ENCODE results near the gene PRUNE1.

Gene PRUNE1

DNA sequence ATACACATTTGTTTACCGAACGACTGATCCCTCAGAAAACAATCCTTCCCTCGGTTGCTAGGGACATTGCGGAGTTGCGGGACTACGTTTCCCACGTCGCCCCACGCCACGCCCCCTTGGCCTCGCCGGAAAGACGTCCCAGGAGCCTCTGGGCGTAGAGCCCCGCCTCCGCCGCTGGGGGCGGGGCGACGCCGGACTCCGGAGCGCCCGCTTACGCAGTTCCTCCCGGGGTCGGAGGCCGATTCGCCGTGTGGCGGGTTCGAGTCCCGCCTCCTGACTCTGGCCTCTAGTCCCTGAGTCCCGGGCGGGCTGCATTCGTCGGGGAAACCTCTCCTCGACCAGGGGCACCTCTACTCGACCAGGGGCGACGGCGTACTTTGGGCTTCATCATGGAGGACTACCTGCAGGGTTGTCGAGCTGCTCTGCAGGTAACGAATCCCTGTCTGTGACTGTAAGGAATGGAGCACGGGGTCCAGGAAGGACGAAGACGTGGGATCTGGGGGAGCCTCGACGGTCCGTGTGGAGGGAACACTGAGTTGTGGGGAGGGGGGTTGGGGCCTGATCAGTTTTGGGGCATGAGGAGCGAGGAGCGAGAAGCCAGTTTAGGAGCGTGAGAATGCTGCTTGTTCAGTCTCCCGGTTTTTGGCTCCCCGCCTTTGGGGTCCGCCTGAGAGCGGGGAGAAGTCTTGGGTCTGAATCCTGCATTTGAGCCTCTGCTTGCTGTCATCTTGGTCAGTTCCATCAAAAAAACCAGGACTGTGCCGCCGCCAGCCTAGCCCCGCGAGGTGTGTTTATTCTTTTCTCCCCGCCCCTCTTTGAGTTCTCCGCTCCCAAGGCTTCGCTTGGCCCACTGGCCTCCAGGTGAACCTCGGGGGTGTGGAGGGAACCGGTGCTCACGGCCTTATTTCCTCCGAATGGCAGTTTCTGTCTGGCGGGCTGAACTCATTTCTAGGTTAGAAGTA is at the start of gene PRUNE1:
Gene PRUNE1 (plus strand): TSS at position 206 of the 962 bp plus-strand sequence. CDS start 184 bp downstream, at position 390.
- FAIRE-seq (peak; percentile 69), DNase-seq (ENCODE audit: insufficient read length, low spot score) (peak; percentile 100)
- TF ChIP-seq, protein P1, sequence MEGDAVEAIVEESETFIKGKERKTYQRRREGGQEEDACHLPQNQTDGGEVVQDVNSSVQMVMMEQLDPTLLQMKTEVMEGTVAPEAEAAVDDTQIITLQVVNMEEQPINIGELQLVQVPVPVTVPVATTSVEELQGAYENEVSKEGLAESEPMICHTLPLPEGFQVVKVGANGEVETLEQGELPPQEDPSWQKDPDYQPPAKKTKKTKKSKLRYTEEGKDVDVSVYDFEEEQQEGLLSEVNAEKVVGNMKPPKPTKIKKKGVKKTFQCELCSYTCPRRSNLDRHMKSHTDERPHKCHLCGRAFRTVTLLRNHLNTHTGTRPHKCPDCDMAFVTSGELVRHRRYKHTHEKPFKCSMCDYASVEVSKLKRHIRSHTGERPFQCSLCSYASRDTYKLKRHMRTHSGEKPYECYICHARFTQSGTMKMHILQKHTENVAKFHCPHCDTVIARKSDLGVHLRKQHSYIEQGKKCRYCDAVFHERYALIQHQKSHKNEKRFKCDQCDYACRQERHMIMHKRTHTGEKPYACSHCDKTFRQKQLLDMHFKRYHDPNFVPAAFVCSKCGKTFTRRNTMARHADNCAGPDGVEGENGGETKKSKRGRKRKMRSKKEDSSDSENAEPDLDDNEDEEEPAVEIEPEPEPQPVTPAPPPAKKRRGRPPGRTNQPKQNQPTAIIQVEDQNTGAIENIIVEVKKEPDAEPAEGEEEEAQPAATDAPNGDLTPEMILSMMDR (IDR thresholded peaks at IDR 0.05; ENCODE audit: insufficient read depth, missing control alignments), result no peak

GRCh38 chr1:150960646-150961045 is 47.6 kb upstream of the PRUNE1 start:
- no peak for FAIRE-seq
- TF ChIP-seq, protein P1 (IDR thresholded peaks at IDR 0.05; ENCODE audit: insufficient read depth, missing control alignments), result no peak
- DNase-seq (ENCODE audit: insufficient read length, low spot score), result no peak

DNA sequence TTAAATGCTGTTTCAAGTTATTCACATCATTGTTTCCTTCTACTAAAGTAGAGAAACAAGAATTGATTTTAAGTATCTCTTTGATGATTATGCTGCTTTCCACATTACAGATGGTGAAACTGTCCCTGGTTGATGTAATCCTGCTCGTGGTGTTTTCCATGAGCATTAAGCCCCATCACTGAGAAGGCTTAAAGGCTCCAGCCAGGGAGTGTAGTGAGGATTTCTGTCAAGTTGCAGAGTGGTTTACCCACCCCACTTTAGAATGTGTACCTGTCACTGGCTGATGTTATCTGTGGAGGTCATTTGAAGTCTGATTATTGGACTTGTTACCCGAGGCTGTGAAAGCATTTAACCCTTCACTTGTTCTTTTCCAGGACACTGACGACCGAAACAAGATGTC is 46.5 kb upstream of the PRUNE1 start:
- FAIRE-seq (peak; percentile 99), DNase-seq (ENCODE audit: insufficient read length, low spot score) (peak; percentile 93)
- TF ChIP-seq, protein P1 (IDR thresholded peaks at IDR 0.05; ENCODE audit: insufficient read depth, missing control alignments), result no peak

DNA sequence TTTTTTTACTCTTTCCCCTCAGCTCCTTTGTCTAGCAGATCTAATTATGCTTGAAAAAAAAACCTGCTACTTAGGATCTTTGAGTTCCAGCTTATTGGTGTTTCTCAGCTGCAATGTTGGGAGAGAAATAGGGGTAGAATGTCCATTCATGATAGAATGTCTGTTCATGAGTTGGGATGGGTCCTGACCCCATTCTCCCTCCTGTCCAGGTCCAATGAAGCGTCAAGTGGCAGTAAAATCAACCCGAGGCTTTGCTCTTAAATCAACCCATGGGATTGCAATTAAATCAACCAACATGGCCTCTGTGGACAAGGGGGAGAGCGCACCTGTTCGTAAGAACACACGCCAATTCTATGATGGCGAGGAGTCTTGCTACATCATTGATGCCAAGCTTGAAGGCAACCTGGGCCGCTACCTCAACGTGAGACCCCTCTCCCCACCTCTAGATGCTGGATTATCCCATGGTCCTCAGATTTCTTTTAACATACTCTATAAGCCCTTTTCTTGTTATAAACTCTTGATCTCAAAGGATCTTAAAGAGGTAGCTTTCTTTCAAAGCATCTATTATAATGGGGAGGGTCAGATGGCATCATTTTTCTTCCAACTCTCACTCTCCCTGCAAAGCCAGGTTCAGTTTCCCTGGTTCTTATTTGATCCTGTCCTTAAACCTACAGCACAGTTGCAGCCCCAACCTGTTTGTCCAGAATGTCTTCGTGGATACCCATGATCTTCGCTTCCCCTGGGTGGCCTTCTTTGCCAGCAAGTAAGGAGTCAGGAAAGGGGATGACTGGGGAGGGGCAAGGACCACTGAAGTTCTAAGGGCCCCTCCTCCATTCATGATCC is 44.7 kb upstream of the PRUNE1 start:
- no peak for FAIRE-seq
- no peak for DNase-seq (ENCODE audit: insufficient read length, low spot score)
- TF ChIP-seq, protein P1 (IDR thresholded peaks at IDR 0.05; ENCODE audit: insufficient read depth, missing control alignments), result no peak

GRCh38 chr1:150964164-150964489 is 44.1 kb upstream of the PRUNE1 start:
- TF ChIP-seq, protein P1 (IDR thresholded peaks at IDR 0.05; ENCODE audit: insufficient read depth, missing control alignments), result no peak
- no peak for FAIRE-seq
- no peak for DNase-seq (ENCODE audit: insufficient read length, low spot score)

DNA sequence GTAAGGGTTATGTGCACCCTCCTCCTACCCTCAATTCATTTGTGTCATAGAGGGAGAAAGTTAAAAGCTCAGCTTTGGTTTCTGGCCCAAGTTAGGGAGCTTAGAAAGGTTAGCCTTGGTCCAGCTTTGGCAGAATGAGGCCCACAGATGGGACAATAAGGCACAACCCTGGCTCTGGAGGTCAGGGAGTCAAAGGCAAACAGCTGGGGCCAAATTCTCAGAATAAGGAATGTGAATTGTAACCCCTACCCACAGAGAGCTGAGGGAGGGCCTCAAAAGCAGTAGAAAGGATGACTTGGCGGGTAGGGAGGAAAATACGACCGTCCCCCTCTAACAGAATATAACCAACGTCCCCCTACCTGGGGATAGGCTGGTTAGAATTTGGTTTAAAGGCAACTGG is 42.6 kb upstream of the PRUNE1 start:
- no peak for DNase-seq (ENCODE audit: insufficient read length, low spot score)
- TF ChIP-seq, protein P1 (IDR thresholded peaks at IDR 0.05; ENCODE audit: insufficient read depth, missing control alignments), result no peak
- FAIRE-seq, result no peak

Measured in D721Med (cell line).